GM21423 (cell line): Measurements from ENCODE around the gene COL1A1.

ENCODE experiments used
- ATAC-seq: cut with Tn5 transposase; IDR thresholded peaks from one replicate; pipeline ENCODE4 v1.9.1; 2021; ENCODE audit warnings: mild to moderate bottlenecking, moderate library complexity; ENCODE audit not compliant: unreplicated experiment

The COL1A1 gene

DNA sequence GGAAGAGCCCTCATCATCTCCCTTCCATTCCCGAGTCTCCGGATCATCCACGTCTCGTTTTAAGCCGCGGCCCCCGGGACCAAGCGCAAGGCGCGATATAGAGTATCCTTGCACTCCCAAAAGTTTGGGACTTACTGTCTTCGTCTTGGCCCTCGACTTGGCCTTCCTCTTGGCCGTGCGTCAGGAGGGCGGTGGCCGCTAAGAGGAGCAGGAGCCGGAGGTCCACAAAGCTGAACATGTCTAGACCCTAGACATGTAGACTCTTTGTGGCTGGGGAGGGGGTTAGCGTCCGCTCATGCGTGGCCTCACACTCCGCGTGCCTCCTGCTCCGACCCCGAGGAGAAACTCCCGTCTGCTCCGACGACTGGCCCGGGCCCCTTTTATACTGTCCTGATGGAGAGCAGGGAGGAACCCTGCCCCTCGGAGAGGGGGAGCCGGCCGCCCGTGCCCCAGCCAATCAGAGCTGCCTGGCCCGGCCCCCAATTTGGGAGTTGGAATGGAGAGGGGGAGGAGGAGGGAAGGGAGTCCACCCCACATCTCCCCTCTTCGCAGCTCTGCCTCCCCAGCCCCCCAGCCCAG is at the start of gene COL1A1:
Gene COL1A1 (minus strand): TSS at position 356 of the 579 bp plus-strand sequence. CDS start 118 bp downstream, at position 238.
- no peak for ATAC-seq

- ATAC-seq = no peak
Observed at GRCh38 chr17:50248255-50248654, 46.8 kb upstream of the COL1A1 start.

GRCh38 chr17:50244771-50245170 is 43.3 kb upstream of the COL1A1 start:
- ATAC-seq = no peak

DNA sequence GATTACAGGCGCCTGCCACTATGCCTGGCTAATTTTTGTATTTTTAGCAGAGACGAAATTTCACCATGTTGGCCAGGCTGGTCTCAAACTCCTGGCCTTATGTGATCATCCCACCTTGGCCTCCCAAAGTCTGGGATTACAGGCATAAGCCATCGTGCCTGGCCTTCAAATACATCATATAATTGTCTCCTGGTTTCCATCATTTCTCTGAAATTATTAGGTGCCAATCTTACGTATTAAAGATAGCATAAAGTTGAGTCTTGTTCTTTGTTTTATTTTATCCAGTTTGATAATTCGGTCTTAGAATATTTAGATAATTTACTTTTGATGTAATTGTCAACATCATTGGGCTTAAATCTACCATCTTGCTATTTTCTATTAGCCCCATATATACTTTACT is 40.0 kb upstream of the COL1A1 start:
- ATAC-seq = no peak

DNA sequence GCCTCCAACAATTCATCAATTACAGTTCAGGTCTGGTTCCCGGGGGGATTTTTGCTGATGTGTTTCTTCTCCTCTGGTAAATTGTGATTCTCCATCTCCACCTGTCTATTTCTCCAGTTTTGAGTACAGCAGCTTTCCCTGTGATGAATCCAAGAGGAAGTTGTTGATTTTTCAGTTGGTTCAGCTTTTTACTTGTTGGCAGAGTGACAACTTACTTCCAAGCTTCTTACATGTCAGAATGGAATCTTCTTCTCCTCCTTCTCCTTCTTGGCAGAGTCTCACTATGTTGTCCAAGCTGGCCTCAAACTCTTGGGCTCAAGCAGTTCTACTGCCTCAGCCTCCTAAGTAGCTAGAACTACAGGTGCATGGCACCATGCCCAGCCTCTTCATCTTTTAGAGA is 39.4 kb upstream of the COL1A1 start:
- no peak for ATAC-seq

GRCh38 chr17:50239937-50240336 is 38.5 kb upstream of the COL1A1 start:
- no peak for ATAC-seq

GRCh38 chr17:50238601-50239280 is 37.3 kb upstream of the COL1A1 start:
- ATAC-seq = no peak

- no peak for ATAC-seq
Observed at GRCh38 chr17:50237901-50238300, 36.5 kb upstream of the COL1A1 start.

GRCh38 chr17:50234581-50234980 is 33.1 kb upstream of the COL1A1 start:
- no peak for ATAC-seq

- no peak for ATAC-seq
Observed at GRCh38 chr17:50225701-50226240, 24.3 kb upstream of the COL1A1 start.

- ATAC-seq = no peak
Observed at GRCh38 chr17:50222922-50223321, 21.5 kb upstream of the COL1A1 start.

DNA sequence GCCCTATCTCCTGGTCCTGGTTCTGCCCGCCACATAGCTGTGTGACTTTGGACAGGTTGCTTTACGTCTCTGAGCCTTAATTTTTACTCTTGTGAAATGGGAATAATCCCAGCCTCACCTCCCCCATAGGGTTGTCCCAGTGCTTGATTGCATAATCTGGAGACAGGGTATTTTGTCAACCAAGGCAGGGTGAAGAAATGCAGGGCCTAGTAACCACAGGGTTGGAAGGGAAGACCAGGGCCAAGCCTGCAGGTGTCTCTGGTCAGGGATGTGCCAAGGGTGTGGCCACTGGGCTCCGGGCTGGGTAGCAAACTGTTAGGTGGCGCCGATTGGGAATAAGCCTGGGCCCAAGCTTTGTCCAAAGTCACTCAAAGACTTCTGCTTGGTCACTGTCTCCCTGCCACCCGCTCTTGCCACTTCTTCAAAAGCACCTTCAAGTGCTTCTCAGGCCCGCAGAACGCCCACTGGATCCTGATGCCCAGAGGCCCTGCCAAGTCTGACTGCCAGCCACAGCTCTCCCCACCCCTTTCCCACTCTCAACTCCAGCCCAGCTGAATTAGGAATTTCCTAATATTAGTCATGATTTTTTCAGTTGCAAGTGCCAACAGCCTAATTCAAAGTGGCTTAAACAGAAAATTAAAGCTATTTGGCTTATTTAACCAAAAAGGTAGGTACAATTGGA is 20.6 kb upstream of the COL1A1 start:
- ATAC-seq = no peak

DNA sequence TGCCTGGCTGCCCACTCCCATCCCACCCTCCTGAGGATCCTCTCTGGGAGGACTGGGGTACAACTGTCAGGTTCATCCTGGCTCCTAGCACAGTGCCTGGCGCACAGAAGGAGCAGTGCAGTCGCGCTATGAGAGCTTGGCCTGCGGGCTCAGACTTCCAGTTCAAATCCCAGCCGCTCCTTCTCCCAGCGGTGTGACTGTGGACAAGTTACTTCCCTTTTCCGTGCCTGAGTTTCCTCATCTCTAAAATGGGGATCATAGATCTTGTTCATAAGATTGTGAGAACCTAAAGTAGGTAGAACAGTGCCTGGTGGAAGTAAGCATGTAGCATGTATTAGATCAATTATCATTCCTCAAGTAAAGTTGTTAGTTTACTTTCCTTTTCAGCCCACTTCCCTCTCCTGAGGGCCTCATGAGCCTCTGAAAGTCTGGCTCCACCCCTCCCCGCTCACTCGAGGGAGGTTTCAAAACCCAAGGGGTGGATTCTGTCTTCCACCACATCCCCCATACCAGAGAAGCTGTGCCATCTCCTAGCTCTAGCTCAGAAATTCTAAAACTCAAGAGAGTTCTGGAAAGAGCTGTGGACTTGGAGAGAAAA is 19.9 kb upstream of the COL1A1 start:
- ATAC-seq = no peak

DNA sequence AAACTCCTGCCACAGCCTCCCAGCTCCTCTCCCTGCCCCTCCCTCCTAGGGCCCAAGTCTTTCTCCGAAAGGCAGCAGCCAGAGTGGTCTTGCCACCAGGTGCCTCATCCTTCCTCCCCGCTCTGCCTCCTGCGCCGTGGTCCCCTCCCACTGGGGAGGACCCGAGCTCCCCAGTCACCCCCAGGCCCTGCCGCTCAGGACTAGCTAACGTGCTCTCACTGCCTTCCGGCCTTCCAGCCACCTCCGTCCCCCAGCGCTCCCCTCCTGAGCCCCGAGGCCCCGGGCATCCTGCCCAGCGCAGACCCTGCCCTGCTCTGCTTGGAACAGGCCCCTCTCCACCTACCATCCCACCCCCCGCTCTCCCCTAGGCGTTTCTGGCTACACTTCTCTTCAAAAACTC is 19.4 kb upstream of the COL1A1 start:
- no peak for ATAC-seq

DNA sequence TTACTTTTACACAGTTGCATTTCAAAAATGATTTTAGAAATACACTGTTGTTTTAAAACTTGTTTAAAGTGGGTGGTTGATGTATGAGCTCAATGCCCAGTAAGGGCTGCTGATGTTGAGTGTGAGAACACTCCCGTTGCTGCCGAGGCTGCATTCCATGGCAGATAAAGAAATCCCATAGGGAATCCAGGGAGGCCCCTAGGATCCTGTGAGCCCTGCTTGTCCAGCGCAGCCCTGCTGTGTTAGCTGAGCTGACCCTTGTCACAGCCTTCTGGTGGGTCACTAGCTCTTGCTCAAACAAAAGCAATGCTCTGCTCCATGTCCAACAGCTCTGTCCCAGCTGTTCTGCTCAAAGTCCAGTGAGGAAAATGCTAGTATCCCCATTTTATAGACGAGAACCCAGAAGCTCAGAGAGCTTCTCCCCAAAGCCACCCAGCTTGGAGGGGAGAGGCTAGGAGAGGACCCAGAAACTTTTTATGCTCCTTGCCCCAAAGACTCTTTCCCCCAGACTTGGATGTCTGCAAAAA is 18.6 kb upstream of the COL1A1 start:
- no peak for ATAC-seq

DNA sequence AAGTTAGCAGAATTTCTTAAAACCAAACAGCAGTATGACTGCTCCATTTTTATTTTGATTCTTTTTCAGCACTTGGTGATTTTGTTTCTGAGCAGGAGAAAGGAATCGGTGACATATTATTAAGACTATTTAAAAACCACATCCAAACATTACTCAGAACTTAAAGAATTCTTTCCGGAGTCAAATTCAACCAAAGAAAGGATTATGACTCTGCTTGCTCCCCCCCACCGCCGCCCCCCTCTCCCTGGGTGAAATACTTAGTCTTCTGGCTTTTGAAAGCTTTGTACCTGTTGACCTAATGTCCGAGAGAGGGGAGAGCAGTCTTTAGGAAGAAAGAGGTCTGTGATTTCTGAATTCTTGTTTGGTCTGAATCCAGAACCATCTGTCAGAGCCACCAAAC is 17.9 kb upstream of the COL1A1 start:
- no peak for ATAC-seq

- ATAC-seq = no peak
Observed at GRCh38 chr17:50218771-50219315, 17.4 kb upstream of the COL1A1 start.

GRCh38 chr17:50218071-50218759 is 16.8 kb upstream of the COL1A1 start:
- no peak for ATAC-seq

- no peak for ATAC-seq
Observed at GRCh38 chr17:50217591-50217990, 16.2 kb upstream of the COL1A1 start.

GRCh38 chr17:50214976-50215760 is 13.7 kb upstream of the COL1A1 start:
- ATAC-seq = no peak
